IMR-90 (cell line): Measurements from ENCODE around the gene SPON1. TPM values are rescaled to one million over a fixed set of nuclear protein-coding genes. Genes with fewer than 3 reads are reported as not detected.
A peak's percentile ranks its signal among the peaks of the same experiment; 100 is the strongest.

Source experiments
- ATAC-seq: fragments of 200-7000 bp; cut with Tn5 transposase; 2 replicates; pipeline ENCODE4 v1.9.1; 2020; ENCODE audit warnings: low read depth, mild to moderate bottlenecking, moderate library complexity
- BruUV-seq: library from RNA; stranded (reverse); fragments of 400-500 nt; replicated peaks from 2 replicates; lab custom pipeline; 2021; lab: Mats Ljungman, UMichigan
- CTCF ChIA-PET: fragments of 300-600 bp; formaldehyde crosslinking; extraction: SDS; loops from one replicate; lab custom pipeline; 2021; ENCODE audit warnings: antibody characterized with exemption; lab: Yijun Ruan, JAX
- POLR2A ChIA-PET: fragments of 300-600 bp; sonication (Branson Sonifier 250); formaldehyde crosslinking; loops from one replicate; lab custom pipeline; 2022; ENCODE audit warnings: antibody characterized with exemption; ENCODE audit not compliant: unreplicated experiment; lab: Charles Lee
- DNase-seq: peaks from one replicate; pipeline ENCODE4 v3.0.0; 2013
- H2AFZ ChIP-seq: replicated peaks from 2 replicates; pipeline ENCODE3; 2013; ENCODE audit warnings: low read length, mild to moderate bottlenecking; ENCODE audit not compliant: poor library complexity
- H2AK5ac ChIP-seq: 2 replicates; pipeline ENCODE4 v1.6.1; 2013; ENCODE audit warnings: low read depth, low read length, inconsistent platforms
- H2AK9ac ChIP-seq: replicated peaks from 2 replicates; pipeline ENCODE3; 2013; ENCODE audit warnings: mild to moderate bottlenecking, low read depth, low read length, moderate library complexity; ENCODE audit not compliant: poor library complexity
- H2BK120ac ChIP-seq: 2 replicates; pipeline ENCODE4 v1.6.1; 2013; ENCODE audit warnings: low read depth, low read length, inconsistent platforms
- H2BK15ac ChIP-seq: 3 replicates; pipeline ENCODE4 v1.6.1; 2013; ENCODE audit warnings: low read depth, low read length, inconsistent platforms
- H2BK20ac ChIP-seq: 2 replicates; pipeline ENCODE4 v1.6.1; 2013; ENCODE audit warnings: low read depth, mild to moderate bottlenecking, inconsistent platforms, low read length, moderate library complexity
- H2BK5ac ChIP-seq: 2 replicates; pipeline ENCODE4 v1.6.1; 2013; ENCODE audit warnings: mild to moderate bottlenecking, low read depth, low read length, inconsistent platforms; ENCODE audit not compliant: poor library complexity, severe bottlenecking
- H3K14ac ChIP-seq: replicated peaks from 2 replicates; pipeline ENCODE4 v1.6.1; 2013; ENCODE audit warnings: low read depth, low read length, inconsistent platforms
- H3K18ac ChIP-seq: 2 replicates; pipeline ENCODE4 v1.6.1; 2013; ENCODE audit warnings: low read depth, low read length, control low read depth
- H3K23ac ChIP-seq: 2 replicates; pipeline ENCODE4 v1.6.1; 2013; ENCODE audit warnings: low read depth, low read length, inconsistent platforms
- H3K27ac ChIP-seq: 2 replicates; pipeline ENCODE4 v1.5.1; 2013; ENCODE audit warnings: mild to moderate bottlenecking, control low read depth, low read length; ENCODE audit not compliant: insufficient read depth
- H3K27me3 ChIP-seq: 2 replicates; pipeline ENCODE4 v1.6.1; 2013; ENCODE audit warnings: low read length; ENCODE audit not compliant: control insufficient read depth, insufficient read depth
- H3K36me3 ChIP-seq: 2 replicates; pipeline ENCODE4 v1.6.1; 2013; ENCODE audit warnings: low read length, mixed read lengths; ENCODE audit not compliant: control insufficient read depth, insufficient read depth
- H3K4ac ChIP-seq: 2 replicates; pipeline ENCODE4 v1.6.1; 2013; ENCODE audit warnings: low read depth, low read length, inconsistent platforms
- H3K4me1 ChIP-seq: 2 replicates; pipeline ENCODE4 v1.6.1; 2013; ENCODE audit warnings: low read length, mixed read lengths; ENCODE audit not compliant: control insufficient read depth, insufficient read depth
- H3K4me2 ChIP-seq: 2 replicates; pipeline ENCODE4 v1.6.1; 2013; ENCODE audit warnings: low read depth, mild to moderate bottlenecking, control low read depth, low read length, moderate library complexity
- H3K4me3 ChIP-seq: 2 replicates; pipeline ENCODE4 v1.5.1; 2013; ENCODE audit warnings: low read depth, mild to moderate bottlenecking, control low read depth, low read length, moderate library complexity; ENCODE audit not compliant: insufficient read depth
- H3K56ac ChIP-seq: 2 replicates; pipeline ENCODE4 v1.6.1; 2013; ENCODE audit warnings: low read length, inconsistent platforms; ENCODE audit not compliant: insufficient read depth; ENCODE audit errors: extremely low read depth
- H3K79me1 ChIP-seq, 2 experiments: 2 replicates each; pipeline ENCODE4 v1.6.1; 2013; ENCODE audit warnings: low read length in 2 of 2, inconsistent platforms in 1 of 2, low read depth in 1 of 2
- H3K9ac ChIP-seq: 2 replicates; pipeline ENCODE4 v1.6.1; 2013; ENCODE audit warnings: low read depth, low read length, control low read depth
- H3K9me1 ChIP-seq: 2 replicates; pipeline ENCODE4 v1.6.1; 2013; ENCODE audit warnings: low read length, inconsistent platforms; ENCODE audit not compliant: insufficient read depth
- H3K9me3 ChIP-seq: 2 replicates; pipeline ENCODE4 v1.6.1; 2013; ENCODE audit warnings: low read length; ENCODE audit not compliant: control insufficient read depth, insufficient read depth
- H4K20me1 ChIP-seq: 2 replicates; pipeline ENCODE4 v1.6.1; 2013; ENCODE audit warnings: low read length, inconsistent platforms; ENCODE audit not compliant: insufficient read depth
- H4K5ac ChIP-seq: 2 replicates; pipeline ENCODE4 v1.6.1; 2013; ENCODE audit warnings: mild to moderate bottlenecking, low read depth, low read length, control low read depth
- H4K8ac ChIP-seq, 2 experiments: 2 replicates each; pipeline ENCODE4 v1.6.1; 2013; ENCODE audit warnings: low read depth in 2 of 2, low read length in 2 of 2, control low read depth in 1 of 2, inconsistent platforms in 1 of 2
- H4K91ac ChIP-seq: 2 replicates; pipeline ENCODE4 v1.6.1; 2013; ENCODE audit warnings: low read depth, low read length, inconsistent platforms; ENCODE audit not compliant: insufficient read depth
- BHLHE40 ChIP-seq: fragments of 150-350 bp; IDR thresholded peaks from 2 replicates; pipeline ENCODE4 v1.6.1; 2016; ENCODE audit warnings: mild to moderate bottlenecking, low read depth, low read length
- CHD1 ChIP-seq: IDR thresholded peaks from 2 replicates; pipeline ENCODE4 v1.6.1; 2012; ENCODE audit warnings: low read depth, low read length, improper control_type of control experiment
- FOS ChIP-seq: fragments of 150-350 bp; IDR thresholded peaks from 2 replicates; pipeline ENCODE4 v1.6.1; 2016; ENCODE audit warnings: low read depth, low read length
- MAFK ChIP-seq: IDR thresholded peaks from 2 replicates; pipeline ENCODE4 v1.6.1; 2012; ENCODE audit warnings: low read depth, low read length, improper control_type of control experiment
- NFE2L2 ChIP-seq: fragments of 150-350 bp; IDR thresholded peaks from 2 replicates; pipeline ENCODE4 v1.6.1; 2016; ENCODE audit warnings: low read depth, mild to moderate bottlenecking, low read length
- POLR2A ChIP-seq: IDR thresholded peaks from 2 replicates; pipeline ENCODE4 v1.6.1; 2012; ENCODE audit warnings: mild to moderate bottlenecking, low read depth, low read length
- RAD21 ChIP-seq: IDR thresholded peaks from 2 replicates; pipeline ENCODE4 v1.6.1; 2012; ENCODE audit warnings: low read length, improper control_type of control experiment
- RCOR1 ChIP-seq: IDR thresholded peaks from 2 replicates; pipeline ENCODE4 v1.6.1; 2012; ENCODE audit warnings: mild to moderate bottlenecking, low read length, improper control_type of control experiment; ENCODE audit not compliant: insufficient replicate concordance
- SMC3 ChIP-seq: fragments of 150-350 bp; IDR thresholded peaks from 2 replicates; pipeline ENCODE4 v1.6.1; 2016; ENCODE audit warnings: low read depth, mild to moderate bottlenecking, antibody characterized with exemption, low read length, moderate library complexity
- WGBS, 2 experiments: methylation state at CpG; one replicate each; pipeline versions ENCODE4 v1.1.5 to v1.1.7; 2013; ENCODE audit warnings: missing lambda C conversion rate in 2 of 2; ENCODE audit not compliant: insufficient read length in 1 of 2; ENCODE audit errors: extremely low coverage in 2 of 2; 5-methylcytosine and 5-hydroxymethylcytosine counted together
- dilution Hi-C: fragments of 300-500 bp; cut with HindIII; formaldehyde crosslinking; loops from one replicate; pipeline ENCODE4 v1.14.3; 2018; ENCODE audit warnings: low sequenced_read_pairs; ENCODE audit not compliant: unreplicated experiment
- in situ Hi-C: fragments of 300-500 bp; cut with MboI; formaldehyde crosslinking; loops from 3 replicates; pipeline ENCODE4 v1.14.3; 2019; ENCODE audit warnings: low sequenced_read_pairs, inconsistent platforms, mixed read lengths
- intact Hi-C: fragments of 100-400 bp; cut with micrococcal nuclease; formaldehyde crosslinking; loops from 2 replicates; pipeline ENCODE4 v1.10.0; 2022
- polyA plus RNA-seq, 3 experiments: library from polyadenylated mRNA; depleted of rRNA; stranded (reverse); fragments of >200 nt; gene quantifications; 2 replicates each; pipeline ENCODE4 v1.2.3, GENCODE V29; 2012; ENCODE audit warnings: low replicate concordance in 1 of 3
- total RNA-seq: library from RNA; depleted of rRNA; stranded (reverse); fragments of >200 nt; gene quantifications from 2 replicates; pipeline ENCODE4 v1.2.3, GENCODE V29; 2012
- TF ChIP-seq, protein P1 (sequence below): fragments of 150-350 bp; IDR thresholded peaks from 2 replicates; pipeline ENCODE4 v1.6.1; 2017; ENCODE audit warnings: mild to moderate bottlenecking, antibody characterized with exemption, low read length, low read depth

SPON1 gene
- total and polyA plus RNA-seq, 2 of the 4 experiments (the other 2 are of a cell fraction): 0.62 to 0.72 TPM

DNA sequence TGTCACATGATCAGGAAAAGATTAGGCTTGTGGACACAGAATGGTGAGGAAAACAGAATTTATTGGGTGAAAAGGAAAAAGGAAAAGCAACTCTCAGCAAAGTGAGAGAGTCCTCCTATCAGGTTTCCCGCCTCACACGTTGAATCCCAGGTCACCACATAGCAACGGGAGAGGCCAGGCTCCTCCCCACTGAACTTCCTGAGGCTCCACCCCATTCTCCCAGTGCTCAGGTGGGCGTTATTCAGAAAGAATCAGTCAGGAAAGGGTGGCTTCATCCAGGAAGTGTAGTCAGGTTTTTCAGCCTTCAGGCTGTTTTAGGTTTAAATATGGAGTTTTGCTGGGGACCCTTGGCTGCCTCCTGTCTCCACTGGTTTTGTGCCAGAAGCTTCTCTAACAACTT is 66.9 kb downstream of the SPON1 start:
- in situ Hi-C loops: no loop called here

More for the DNA sequence above, 66.9 kb downstream of the SPON1 start:
- no peak for DNase-seq
- Histone ChIP-seq H2BK120ac (peak overlapping the region; percentile 37; the same call in 1 of the 2 replicates), H2BK5ac (peak overlapping the region; percentile 37), H3K14ac (peak overlapping the region; percentile 3; the same call in 1 of the 2 replicates), H2BK15ac (no peak overlapping the region), H3K9me3 (no peaks in the 10 kb centered on the region), H2AFZ (no peak overlapping the region), H2BK20ac (no peak overlapping the region), H3K18ac (peak overlapping the region; percentile 94), H3K4me3 (no peak overlapping the region), H3K4me2 (no peak overlapping the region; the same call in 1 of the 2 replicates), H3K27me3 (peaks cover 11% of the 10 kb centered on the region), H3K9ac (no peak overlapping the region), H4K20me1 (no peaks in the 10 kb centered on the region), H3K36me3 (no peaks in the 10 kb centered on the region), H3K9me1 (no peaks in the 10 kb centered on the region), H4K5ac (peak overlapping the region; percentile 58; the same call in 1 of the 2 replicates), H3K56ac (no peak overlapping the region), H2AK9ac (no peak overlapping the region), H3K27ac (peak overlapping the region; percentile 74; the same call in 1 of the 2 replicates), H4K8ac (peak overlapping the region in 1 of 2 experiments; percentile 61; a peak in 2 of 4 replicates), H3K79me1 (no peaks in the 10 kb centered on the region), H4K91ac (peak overlapping the region; percentile 12; the same call in 1 of the 2 replicates), H3K4me1 (peaks cover 16% of the 10 kb centered on the region), H3K23ac (no peak overlapping the region), H2AK5ac (no peak overlapping the region), H3K4ac (no peak overlapping the region)
- BruUV-seq: no TSS peak
- TF ChIP-seq CHD1 (no peak), BHLHE40 (no peak), RCOR1 (no peak), RAD21 (no peak), NFE2L2 (no peak), FOS (no peak), POLR2A (no peak), MAFK (no peak), SMC3 (no peak)
- TF ChIP-seq, protein P1, sequence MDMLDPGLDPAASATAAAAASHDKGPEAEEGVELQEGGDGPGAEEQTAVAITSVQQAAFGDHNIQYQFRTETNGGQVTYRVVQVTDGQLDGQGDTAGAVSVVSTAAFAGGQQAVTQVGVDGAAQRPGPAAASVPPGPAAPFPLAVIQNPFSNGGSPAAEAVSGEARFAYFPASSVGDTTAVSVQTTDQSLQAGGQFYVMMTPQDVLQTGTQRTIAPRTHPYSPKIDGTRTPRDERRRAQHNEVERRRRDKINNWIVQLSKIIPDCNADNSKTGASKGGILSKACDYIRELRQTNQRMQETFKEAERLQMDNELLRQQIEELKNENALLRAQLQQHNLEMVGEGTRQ: no peak
- WGBS, 2 experiments: no CpG with 5 or more reads among the region's 4 CpGs
- intact Hi-C loops (no loop called here), dilution Hi-C loops (no loop called here)
- POLR2A ChIA-PET: no interaction called here
- 0 out of 2 replicates have a peak, but pooled peaks have one; percentile 6 for ATAC-seq
- CTCF ChIA-PET: interaction anchor here (0.6 kb wide), 1 partner anchor 184 kb away, joined by 6 read pairs; no protein-coding TSS in a partner anchor
